GM21528 (cell line): ENCODE measurements around the gene PSKH1.
"Not testable (repeated sequence)": the region's sequence is repeated elsewhere in the genome, so short reads cannot be mapped to it uniquely, and the experiment has no call there.

Experiments used
- ATAC-seq: cut with Tn5 transposase; IDR thresholded peaks from one replicate; pipeline ENCODE4 v1.9.1; 2021; ENCODE audit warnings: mild to moderate bottlenecking, moderate library complexity; ENCODE audit not compliant: unreplicated experiment, low FRiP score

PSKH1 gene

GRCh38 chr16:67936880-67937605 is 44.0 kb downstream of the PSKH1 start:
- ATAC-seq = peak; percentile 49

GRCh38 chr16:67937713-67938112 is 44.7 kb downstream of the PSKH1 start:
- ATAC-seq = not testable (repeated sequence)

GRCh38 chr16:67939507-67940445 is 46.7 kb downstream of the PSKH1 start:
- no peak for ATAC-seq

GRCh38 chr16:67940446-67941089 is 47.5 kb downstream of the PSKH1 start:
- ATAC-seq = no peak

GRCh38 chr16:67941469-67942199 is 48.6 kb downstream of the PSKH1 start:
- ATAC-seq = no peak

GRCh38 chr16:67942200-67942509 is 49.1 kb downstream of the PSKH1 start:
- ATAC-seq = no peak

GRCh38 chr16:67942510-67943255 is 49.6 kb downstream of the PSKH1 start:
- ATAC-seq = no peak

- no peak for ATAC-seq
Measured at GRCh38 chr16:67943256-67943618, 50.2 kb downstream of the PSKH1 start.

GRCh38 chr16:67943619-67944504 is 50.8 kb downstream of the PSKH1 start, which contains the start of gene LCAT:
TSS of gene LCAT (minus strand) at chr16:67944120. CDS start at chr16:67944101, 19 bp downstream.
- ATAC-seq = no peak

- no peak for ATAC-seq
Measured at GRCh38 chr16:67944690-67945391, 51.8 kb downstream of the PSKH1 start.

- ATAC-seq = no peak
Measured at GRCh38 chr16:67945392-67945933, 52.4 kb downstream of the PSKH1 start.

GRCh38 chr16:67946128-67946569 is 53.1 kb downstream of the PSKH1 start:
- ATAC-seq = no peak

- ATAC-seq = no peak
Measured at GRCh38 chr16:67946966-67947558, 54.0 kb downstream of the PSKH1 start.

- ATAC-seq = no peak
Measured at GRCh38 chr16:67948015-67948414, 55.0 kb downstream of the PSKH1 start.

- no peak for ATAC-seq
Measured at GRCh38 chr16:67949645-67950044, 56.6 kb downstream of the PSKH1 start.

GRCh38 chr16:67950335-67950843 is 57.3 kb downstream of the PSKH1 start:
- no peak for ATAC-seq

- no peak for ATAC-seq
Measured at GRCh38 chr16:67951485-67951884, 58.4 kb downstream of the PSKH1 start.
